GM12874 (cell line): ENCODE measurements around the gene TBK1.

ENCODE experiments used
- CTCF ChIP-seq: IDR thresholded peaks from 2 replicates; pipeline ENCODE4 v1.5.1; 2011; ENCODE audit warnings: low read depth, mild to moderate bottlenecking, control low read depth, low read length, moderate library complexity; ENCODE audit not compliant: insufficient read depth

TBK1 gene

GRCh38 chr12:64412459-64412858, 39.5 kb upstream of the TBK1 start:
- TF ChIP-seq CTCF = no peak

- TF ChIP-seq CTCF = no peak
These were observed 38.0 kb upstream of the TBK1 start for GRCh38 chr12:64413884-64414283.

- TF ChIP-seq CTCF = no peak
These were observed 33.7 kb upstream of the TBK1 start for GRCh38 chr12:64418209-64418608.

GRCh38 chr12:64419696-64420095, 32.2 kb upstream of the TBK1 start:
- no peak for TF ChIP-seq CTCF

- TF ChIP-seq CTCF = no peak
These were observed 23.9 kb upstream of the TBK1 start for GRCh38 chr12:64427988-64428387.

- no peak for TF ChIP-seq CTCF
These were observed 23.0 kb upstream of the TBK1 start for GRCh38 chr12:64428956-64429355.

GRCh38 chr12:64430886-64431285, 21.0 kb upstream of the TBK1 start:
- TF ChIP-seq CTCF = no peak

- TF ChIP-seq CTCF = no peak
These were observed 20.1 kb upstream of the TBK1 start for GRCh38 chr12:64431791-64432190.
